Measurements from ENCODE around the gene SCN2A. TPM values are rescaled to one million over a fixed set of nuclear protein-coding genes. Genes with fewer than 3 reads are reported as not detected.

Gene SCN2A
- total RNA-seq, 1 experiment from 2014 or later: 0.39 TPM

DNA sequence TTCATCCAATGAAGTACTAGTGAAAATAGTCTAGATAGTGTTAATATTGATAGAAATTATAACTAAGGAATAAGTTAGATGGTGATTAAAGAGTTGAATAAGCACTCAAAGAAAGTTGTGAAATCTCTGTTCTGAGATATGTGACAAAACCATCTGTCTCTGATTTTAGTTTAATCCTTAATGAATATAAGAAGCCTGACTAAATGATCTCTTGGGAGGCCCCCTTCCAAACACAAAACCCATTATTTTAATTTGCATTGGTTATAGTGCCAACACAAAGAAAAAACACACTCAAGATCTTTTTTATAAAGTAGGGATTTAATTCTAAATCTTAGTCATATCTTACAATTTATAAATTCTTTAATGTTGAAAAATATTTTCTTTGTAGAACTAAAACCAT lies 34.0 kb downstream of the SCN2A start:
- Mint-ChIP-seq H3K27ac (no peak overlapping the region), H3K36me3 (no peaks in the 10 kb centered on the region), H3K27me3 (ENCODE audit: low read depth) (no peaks in the 10 kb centered on the region), H3K4me1 (no peaks in the 10 kb centered on the region), H3K4me3 (no peak overlapping the region), H3K9me3 (peaks cover 2% of the 10 kb centered on the region; the same call in 1 of the 2 replicates)
- ChIA-PET POLR2A (no interaction called here), CTCF (no interaction called here)
- DNase-seq (ENCODE audit: low spot score) (no peak), ATAC-seq (no peak)
- TF ChIP-seq SP1 (CRISPR knock-in tag; conservative IDR thresholded peaks at IDR 0.05) (no peak), GABPB1 (CRISPR knock-in tag; IDR thresholded peaks at IDR 0.05) (no peak), ZNF317 (CRISPR knock-in tag; IDR thresholded peaks at IDR 0.05; ENCODE audit: borderline replicate concordance, low read depth) (no peak), FOXP1 (CRISPR knock-in tag; IDR thresholded peaks at IDR 0.05; ENCODE audit: borderline replicate concordance) (no peak), HMGXB4 (CRISPR knock-in tag; IDR thresholded peaks at IDR 0.05) (no peak), JAZF1 (CRISPR knock-in tag; IDR thresholded peaks at IDR 0.05) (no peak), TCF7 (CRISPR knock-in tag; IDR thresholded peaks at IDR 0.05; ENCODE audit: low read depth) (no peak), GTF2I (CRISPR knock-in tag; conservative IDR thresholded peaks at IDR 0.05) (no peak)
- TF ChIP-seq, protein P1, sequence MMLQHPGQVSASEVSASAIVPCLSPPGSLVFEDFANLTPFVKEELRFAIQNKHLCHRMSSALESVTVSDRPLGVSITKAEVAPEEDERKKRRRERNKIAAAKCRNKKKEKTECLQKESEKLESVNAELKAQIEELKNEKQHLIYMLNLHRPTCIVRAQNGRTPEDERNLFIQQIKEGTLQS (CRISPR knock-in tag; conservative IDR thresholded peaks at IDR 0.05): no peak
- TF ChIP-seq, protein P2, sequence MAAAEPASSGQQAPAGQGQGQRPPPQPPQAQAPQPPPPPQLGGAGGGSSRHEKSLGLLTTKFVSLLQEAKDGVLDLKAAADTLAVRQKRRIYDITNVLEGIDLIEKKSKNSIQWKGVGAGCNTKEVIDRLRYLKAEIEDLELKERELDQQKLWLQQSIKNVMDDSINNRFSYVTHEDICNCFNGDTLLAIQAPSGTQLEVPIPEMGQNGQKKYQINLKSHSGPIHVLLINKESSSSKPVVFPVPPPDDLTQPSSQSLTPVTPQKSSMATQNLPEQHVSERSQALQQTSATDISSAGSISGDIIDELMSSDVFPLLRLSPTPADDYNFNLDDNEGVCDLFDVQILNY (CRISPR knock-in tag; IDR thresholded peaks at IDR 0.05): no peak
- TF ChIP-seq, protein P3, sequence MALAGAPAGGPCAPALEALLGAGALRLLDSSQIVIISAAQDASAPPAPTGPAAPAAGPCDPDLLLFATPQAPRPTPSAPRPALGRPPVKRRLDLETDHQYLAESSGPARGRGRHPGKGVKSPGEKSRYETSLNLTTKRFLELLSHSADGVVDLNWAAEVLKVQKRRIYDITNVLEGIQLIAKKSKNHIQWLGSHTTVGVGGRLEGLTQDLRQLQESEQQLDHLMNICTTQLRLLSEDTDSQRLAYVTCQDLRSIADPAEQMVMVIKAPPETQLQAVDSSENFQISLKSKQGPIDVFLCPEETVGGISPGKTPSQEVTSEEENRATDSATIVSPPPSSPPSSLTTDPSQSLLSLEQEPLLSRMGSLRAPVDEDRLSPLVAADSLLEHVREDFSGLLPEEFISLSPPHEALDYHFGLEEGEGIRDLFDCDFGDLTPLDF (CRISPR knock-in tag; IDR thresholded peaks at IDR 0.05): no peak

GRCh38 chr2:165274698-165275097 lies 35.5 kb downstream of the SCN2A start:
- Mint-ChIP-seq H3K9me3 (peaks cover 10% of the 10 kb centered on the region), H3K27me3 (ENCODE audit: low read depth) (no peaks in the 10 kb centered on the region), H3K4me3 (no peak overlapping the region), H3K4me1 (no peaks in the 10 kb centered on the region), H3K27ac (no peak overlapping the region), H3K36me3 (no peaks in the 10 kb centered on the region)
- ATAC-seq (no peak), DNase-seq (ENCODE audit: low spot score) (no peak)
- POLR2A ChIA-PET: no interaction called here
- CTCF ChIA-PET: interaction anchor here (0.9 kb wide), 1 partner anchor 258 kb away, joined by 3 read pairs; no protein-coding TSS in a partner anchor
- TF ChIP-seq HMGA2 (CRISPR knock-in tag; IDR thresholded peaks at IDR 0.05) (no peak), ZBTB21 (CRISPR knock-in tag; IDR thresholded peaks at IDR 0.05; ENCODE audit: borderline replicate concordance) (no peak), RELA (CRISPR knock-in tag; IDR thresholded peaks at IDR 0.05; ENCODE audit: borderline replicate concordance) (no peak), ZNF425 (CRISPR knock-in tag; conservative IDR thresholded peaks at IDR 0.05) (no peak), SMAD4 (CRISPR knock-in tag; IDR thresholded peaks at IDR 0.05) (no peak), ZSCAN18 (CRISPR knock-in tag; IDR thresholded peaks at IDR 0.05) (no peak), GTF2I (CRISPR knock-in tag; conservative IDR thresholded peaks at IDR 0.05) (no peak), TCF7 (CRISPR knock-in tag; IDR thresholded peaks at IDR 0.05; ENCODE audit: low read depth) (no peak), FOXK1 (CRISPR knock-in tag; IDR thresholded peaks at IDR 0.05) (no peak), ZNF232 (CRISPR knock-in tag; IDR thresholded peaks at IDR 0.05) (no peak)
- TF ChIP-seq, protein P4, sequence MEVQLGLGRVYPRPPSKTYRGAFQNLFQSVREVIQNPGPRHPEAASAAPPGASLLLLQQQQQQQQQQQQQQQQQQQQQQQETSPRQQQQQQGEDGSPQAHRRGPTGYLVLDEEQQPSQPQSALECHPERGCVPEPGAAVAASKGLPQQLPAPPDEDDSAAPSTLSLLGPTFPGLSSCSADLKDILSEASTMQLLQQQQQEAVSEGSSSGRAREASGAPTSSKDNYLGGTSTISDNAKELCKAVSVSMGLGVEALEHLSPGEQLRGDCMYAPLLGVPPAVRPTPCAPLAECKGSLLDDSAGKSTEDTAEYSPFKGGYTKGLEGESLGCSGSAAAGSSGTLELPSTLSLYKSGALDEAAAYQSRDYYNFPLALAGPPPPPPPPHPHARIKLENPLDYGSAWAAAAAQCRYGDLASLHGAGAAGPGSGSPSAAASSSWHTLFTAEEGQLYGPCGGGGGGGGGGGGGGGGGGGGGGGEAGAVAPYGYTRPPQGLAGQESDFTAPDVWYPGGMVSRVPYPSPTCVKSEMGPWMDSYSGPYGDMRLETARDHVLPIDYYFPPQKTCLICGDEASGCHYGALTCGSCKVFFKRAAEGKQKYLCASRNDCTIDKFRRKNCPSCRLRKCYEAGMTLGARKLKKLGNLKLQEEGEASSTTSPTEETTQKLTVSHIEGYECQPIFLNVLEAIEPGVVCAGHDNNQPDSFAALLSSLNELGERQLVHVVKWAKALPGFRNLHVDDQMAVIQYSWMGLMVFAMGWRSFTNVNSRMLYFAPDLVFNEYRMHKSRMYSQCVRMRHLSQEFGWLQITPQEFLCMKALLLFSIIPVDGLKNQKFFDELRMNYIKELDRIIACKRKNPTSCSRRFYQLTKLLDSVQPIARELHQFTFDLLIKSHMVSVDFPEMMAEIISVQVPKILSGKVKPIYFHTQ (CRISPR knock-in tag; IDR thresholded peaks at IDR 0.05): no peak
- TF ChIP-seq, protein P5, sequence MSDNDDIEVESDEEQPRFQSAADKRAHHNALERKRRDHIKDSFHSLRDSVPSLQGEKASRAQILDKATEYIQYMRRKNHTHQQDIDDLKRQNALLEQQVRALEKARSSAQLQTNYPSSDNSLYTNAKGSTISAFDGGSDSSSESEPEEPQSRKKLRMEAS (CRISPR knock-in tag; IDR thresholded peaks at IDR 0.05): no peak
- TF ChIP-seq, protein P6, sequence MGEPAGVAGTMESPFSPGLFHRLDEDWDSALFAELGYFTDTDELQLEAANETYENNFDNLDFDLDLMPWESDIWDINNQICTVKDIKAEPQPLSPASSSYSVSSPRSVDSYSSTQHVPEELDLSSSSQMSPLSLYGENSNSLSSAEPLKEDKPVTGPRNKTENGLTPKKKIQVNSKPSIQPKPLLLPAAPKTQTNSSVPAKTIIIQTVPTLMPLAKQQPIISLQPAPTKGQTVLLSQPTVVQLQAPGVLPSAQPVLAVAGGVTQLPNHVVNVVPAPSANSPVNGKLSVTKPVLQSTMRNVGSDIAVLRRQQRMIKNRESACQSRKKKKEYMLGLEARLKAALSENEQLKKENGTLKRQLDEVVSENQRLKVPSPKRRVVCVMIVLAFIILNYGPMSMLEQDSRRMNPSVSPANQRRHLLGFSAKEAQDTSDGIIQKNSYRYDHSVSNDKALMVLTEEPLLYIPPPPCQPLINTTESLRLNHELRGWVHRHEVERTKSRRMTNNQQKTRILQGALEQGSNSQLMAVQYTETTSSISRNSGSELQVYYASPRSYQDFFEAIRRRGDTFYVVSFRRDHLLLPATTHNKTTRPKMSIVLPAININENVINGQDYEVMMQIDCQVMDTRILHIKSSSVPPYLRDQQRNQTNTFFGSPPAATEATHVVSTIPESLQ (CRISPR knock-in tag; IDR thresholded peaks at IDR 0.05): no peak

Data from WTC11 (cell line).